ENCODE measurements around the gene ARHGEF28. TPM values are rescaled to one million over a fixed set of nuclear protein-coding genes. Genes with fewer than 3 reads are reported as not detected.

The ARHGEF28 gene
- total RNA-seq, 2 donors from 2014 or later: 7.6 to 8.0 TPM

GRCh38 chr5:73960023-73960422 lies 334.0 kb downstream of the ARHGEF28 start:
- no peak for TF ChIP-seq CTCF (IDR thresholded peaks at IDR 0.05)
- H3K36me3 ChIP-seq: no peaks in the 10 kb centered on the region

GRCh38 chr5:73960426-73960825 lies 334.4 kb downstream of the ARHGEF28 start:
- no peak overlapping the region for H3K4me3 ChIP-seq
- no peaks in the 10 kb centered on the region for H3K9me3 ChIP-seq
- H3K27ac ChIP-seq: no peak overlapping the region
- intact Hi-C loops (cut with DNase I): no loop called here
- no peak overlapping the region for H3K9ac ChIP-seq (ENCODE audit: low read depth in 2 of 2, low read length in 2 of 2)
- no peak for DNase-seq
- no peaks in the 10 kb centered on the region for H3K36me3 ChIP-seq
- H3K4me1 ChIP-seq: no peaks in the 10 kb centered on the region
- no peak for TF ChIP-seq CTCF (IDR thresholded peaks at IDR 0.05)
- H3K27me3 ChIP-seq: no peaks in the 10 kb centered on the region

More at GRCh38 chr5:73960023-73960422, 334.0 kb downstream of the ARHGEF28 start:
- intact Hi-C loops (cut with DNase I): no loop called here
- no peak for DNase-seq
- Histone ChIP-seq H3K9ac (ENCODE audit: low read depth in 2 of 2, low read length in 2 of 2) (no peak overlapping the region), H3K4me1 (no peaks in the 10 kb centered on the region), H3K27ac (no peak overlapping the region), H3K9me3 (no peaks in the 10 kb centered on the region), H3K27me3 (no peaks in the 10 kb centered on the region), H3K4me3 (no peak overlapping the region)

- Histone ChIP-seq H3K9me3 (no peaks in the 10 kb centered on the region), H3K27ac (no peak overlapping the region), H3K36me3 (no peaks in the 10 kb centered on the region), H3K27me3 (no peaks in the 10 kb centered on the region), H3K9ac (ENCODE audit: low read depth in 2 of 2, low read length in 2 of 2) (no peak overlapping the region), H3K4me1 (no peaks in the 10 kb centered on the region), H3K4me3 (no peak overlapping the region)
- no peak for TF ChIP-seq CTCF (IDR thresholded peaks at IDR 0.05)
- intact Hi-C loops (cut with DNase I): no loop called here
- DNase-seq: no peak
Measured at GRCh38 chr5:73962801-73963425, 336.9 kb downstream of the ARHGEF28 start.

- Histone ChIP-seq H3K4me1 (no peaks in the 10 kb centered on the region), H3K27ac (no peak overlapping the region), H3K9ac (ENCODE audit: low read depth in 2 of 2, low read length in 2 of 2) (no peak overlapping the region), H3K9me3 (no peaks in the 10 kb centered on the region), H3K4me3 (no peak overlapping the region), H3K36me3 (no peaks in the 10 kb centered on the region), H3K27me3 (no peaks in the 10 kb centered on the region)
- TF ChIP-seq CTCF (IDR thresholded peaks at IDR 0.05): no peak
- intact Hi-C loops (cut with DNase I): no loop called here
- DNase-seq: no peak
Measured at GRCh38 chr5:73964352-73964865, 338.4 kb downstream of the ARHGEF28 start.

GRCh38 chr5:73966451-73966850 lies 340.5 kb downstream of the ARHGEF28 start:
- H3K4me1 ChIP-seq: no peaks in the 10 kb centered on the region
- H3K4me3 ChIP-seq: no peak overlapping the region
- no peaks in the 10 kb centered on the region for H3K27me3 ChIP-seq
- intact Hi-C loops (cut with DNase I): no loop called here
- H3K9me3 ChIP-seq: no peaks in the 10 kb centered on the region
- DNase-seq: no peak
- H3K27ac ChIP-seq: no peak overlapping the region
- no peak for TF ChIP-seq CTCF (IDR thresholded peaks at IDR 0.05)
- H3K36me3 ChIP-seq: no peaks in the 10 kb centered on the region
- no peak overlapping the region for H3K9ac ChIP-seq (ENCODE audit: low read depth in 2 of 2, low read length in 2 of 2)

Measured in colonic mucosa (tissue), 4 donors.